Suprapubic skin (tissue), 4 donors: ENCODE data around the gene SH3TC1.

Experiments
- EP300 ChIP-seq: sonication (generic); formaldehyde crosslinking; IDR thresholded peaks from one replicate; pipeline ENCODE4 v1.6.1; 2017; ENCODE audit warnings: antibody characterized with exemption
- POLR2A ChIP-seq, 2 donors: fragments of 450-650 bp; IDR thresholded peaks; one replicate each; pipeline ENCODE4 v1.6.1; 2017; ENCODE audit warnings: antibody characterized with exemption in 2 of 2, mild to moderate bottlenecking in 2 of 2, moderate library complexity in 2 of 2
- POLR2AphosphoS5 ChIP-seq, 3 donors: sonication (generic); formaldehyde crosslinking; IDR thresholded peaks; one replicate each; pipeline ENCODE4 v1.6.1; 2017; ENCODE audit warnings: antibody characterized with exemption in 3 of 3
- TF ChIP-seq, protein P1 (sequence below), 2 donors: fragments of 200-600 bp in 1 of 2; fragments of 450-650 bp in 1 of 2; sonication (generic) in 1 of 2; IDR thresholded peaks; one replicate each; pipeline ENCODE4 v1.5.1; 2016 to 2019; ENCODE audit warnings: antibody characterized with exemption in 2 of 2, mild to moderate bottlenecking in 1 of 2, moderate library complexity in 1 of 2

- TF ChIP-seq, protein P1, sequence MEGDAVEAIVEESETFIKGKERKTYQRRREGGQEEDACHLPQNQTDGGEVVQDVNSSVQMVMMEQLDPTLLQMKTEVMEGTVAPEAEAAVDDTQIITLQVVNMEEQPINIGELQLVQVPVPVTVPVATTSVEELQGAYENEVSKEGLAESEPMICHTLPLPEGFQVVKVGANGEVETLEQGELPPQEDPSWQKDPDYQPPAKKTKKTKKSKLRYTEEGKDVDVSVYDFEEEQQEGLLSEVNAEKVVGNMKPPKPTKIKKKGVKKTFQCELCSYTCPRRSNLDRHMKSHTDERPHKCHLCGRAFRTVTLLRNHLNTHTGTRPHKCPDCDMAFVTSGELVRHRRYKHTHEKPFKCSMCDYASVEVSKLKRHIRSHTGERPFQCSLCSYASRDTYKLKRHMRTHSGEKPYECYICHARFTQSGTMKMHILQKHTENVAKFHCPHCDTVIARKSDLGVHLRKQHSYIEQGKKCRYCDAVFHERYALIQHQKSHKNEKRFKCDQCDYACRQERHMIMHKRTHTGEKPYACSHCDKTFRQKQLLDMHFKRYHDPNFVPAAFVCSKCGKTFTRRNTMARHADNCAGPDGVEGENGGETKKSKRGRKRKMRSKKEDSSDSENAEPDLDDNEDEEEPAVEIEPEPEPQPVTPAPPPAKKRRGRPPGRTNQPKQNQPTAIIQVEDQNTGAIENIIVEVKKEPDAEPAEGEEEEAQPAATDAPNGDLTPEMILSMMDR (IDR thresholded peaks at IDR 0.05): no peak
- TF ChIP-seq POLR2A (IDR thresholded peaks at IDR 0.05) (no peak), EP300 (no peak), POLR2AphosphoS5 (IDR thresholded peaks at IDR 0.05) (no peak)
These were observed 91.5 kb downstream of the SH3TC1 start for GRCh38 chr4:8290701-8290970.
